NCI-H1417 (cell line): ENCODE measurements around the gene TAL1.
"Not testable (repeated sequence)": the region's sequence is repeated elsewhere in the genome, so short reads cannot be mapped to it uniquely, and the experiment has no call there.

Source experiments
- DNase-seq, 3 experiments: peaks; one replicate each; lab custom pipeline; 2025; lab: John Stamatoyannopoulos, UW

TAL1 gene

DNA sequence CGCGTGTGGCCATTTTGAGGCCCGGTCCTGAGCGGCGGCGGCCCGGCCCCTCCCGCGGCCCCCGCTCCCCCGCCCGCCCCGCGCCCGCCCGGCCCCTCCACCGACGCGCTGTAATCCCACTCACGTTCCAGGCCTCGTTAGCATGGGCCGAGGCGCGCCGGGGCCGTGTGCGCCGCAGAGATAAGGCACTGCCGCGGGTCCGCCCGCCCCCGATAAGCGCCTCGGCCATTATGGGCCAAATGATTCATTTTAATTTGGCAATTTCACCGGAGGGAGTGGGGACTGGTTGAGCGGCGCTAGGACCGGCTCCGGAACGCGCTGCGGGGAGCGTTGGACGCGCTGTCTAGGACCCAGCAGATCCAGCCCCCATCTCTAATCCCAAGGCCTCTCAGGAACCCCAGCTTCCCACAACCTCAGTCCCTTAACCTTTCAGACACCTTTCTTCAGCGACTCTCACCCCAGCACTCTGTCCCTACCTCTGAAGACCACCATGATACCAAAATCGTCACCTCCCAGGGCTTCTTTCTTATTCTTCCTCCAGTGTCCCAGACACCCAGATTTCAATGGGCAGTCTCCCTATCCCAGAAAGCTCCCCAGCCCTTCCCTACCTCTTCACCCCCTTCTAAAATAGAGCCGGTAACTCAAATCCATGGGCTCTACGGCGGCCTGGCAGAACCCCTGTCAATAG lies at the start of gene TAL1:
TAL1 (minus strand) TSS at position 39 of the 688 bp plus-strand sequence. CDS start 6,337 bp downstream, outside the sequence.
- no peak for DNase-seq

GRCh38 chr1:47280142-47280541 lies 48.1 kb upstream of the TAL1 start:
- no peak for DNase-seq

DNA sequence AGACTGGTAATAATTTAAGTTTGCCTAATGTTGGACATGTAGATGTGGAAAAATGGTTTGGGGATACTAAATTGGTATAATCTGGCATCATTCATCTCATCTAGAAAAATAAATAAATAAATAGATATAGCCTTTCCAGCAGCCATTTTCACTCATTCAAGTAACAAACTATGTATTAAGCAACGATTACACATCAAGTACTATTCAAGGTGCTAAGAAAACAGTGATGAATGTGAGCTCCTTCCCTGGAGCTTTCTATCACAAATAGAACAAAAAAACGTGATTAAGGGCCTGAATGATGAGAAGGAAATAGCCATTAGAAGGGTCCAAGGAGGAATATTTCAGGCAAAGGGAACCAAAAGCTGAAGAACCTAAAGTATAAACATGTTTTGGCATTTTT lies 44.8 kb upstream of the TAL1 start:
- no peak for DNase-seq

- not testable (repeated sequence) for DNase-seq
Observed at GRCh38 chr1:47275811-47276210, 43.8 kb upstream of the TAL1 start.

DNA sequence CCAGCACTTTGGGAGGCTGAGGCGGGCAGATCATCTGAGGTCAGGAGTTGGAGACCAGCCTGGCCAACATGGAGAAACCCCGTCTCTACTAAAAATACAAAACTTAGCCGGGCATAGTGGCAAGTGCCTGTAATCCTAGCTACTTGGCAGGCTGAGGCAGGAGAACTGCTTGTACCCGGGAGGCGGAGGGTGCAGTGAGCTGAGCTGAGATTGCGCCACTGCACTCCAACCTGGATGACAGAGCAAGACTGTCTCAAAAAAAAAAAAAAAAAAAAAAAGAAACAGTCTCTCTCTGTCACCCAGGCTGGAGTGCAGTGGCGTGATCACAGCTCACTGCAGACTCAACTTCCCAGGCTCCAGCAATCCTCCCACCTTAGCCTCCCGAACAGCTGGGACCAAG lies 33.5 kb upstream of the TAL1 start:
- DNase-seq: not testable (repeated sequence)

DNA sequence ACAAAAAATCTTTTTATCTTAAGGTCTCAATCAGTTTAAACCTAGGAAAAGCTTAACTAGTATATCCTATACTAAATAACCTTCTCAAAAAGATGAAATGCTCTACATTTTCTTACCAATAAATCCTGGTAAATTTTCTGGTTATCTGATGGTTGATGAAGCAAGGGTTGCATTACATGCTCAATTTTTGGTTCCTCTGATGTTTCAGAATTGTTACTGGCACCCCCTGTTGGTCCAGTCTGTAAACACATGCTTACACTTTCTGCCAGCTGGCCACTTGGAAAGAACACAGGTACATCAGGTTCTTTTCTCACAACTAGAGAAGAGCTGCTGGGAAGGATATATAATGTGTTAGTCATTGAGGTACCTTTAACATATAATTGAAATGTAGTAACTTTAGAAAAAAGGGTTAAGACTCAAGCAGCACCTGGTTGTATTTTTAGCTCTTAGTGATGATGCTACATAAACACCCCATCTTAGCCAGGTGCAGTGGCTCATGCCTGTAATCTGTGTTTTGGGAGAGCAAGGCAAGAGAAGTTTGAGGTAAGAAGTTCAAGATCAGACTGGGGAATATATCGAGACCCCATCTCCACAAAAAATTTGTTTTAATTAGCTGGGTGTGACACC lies 30.9 kb upstream of the TAL1 start:
- peak; percentile 10 to 66 (median 12) for DNase-seq

DNA sequence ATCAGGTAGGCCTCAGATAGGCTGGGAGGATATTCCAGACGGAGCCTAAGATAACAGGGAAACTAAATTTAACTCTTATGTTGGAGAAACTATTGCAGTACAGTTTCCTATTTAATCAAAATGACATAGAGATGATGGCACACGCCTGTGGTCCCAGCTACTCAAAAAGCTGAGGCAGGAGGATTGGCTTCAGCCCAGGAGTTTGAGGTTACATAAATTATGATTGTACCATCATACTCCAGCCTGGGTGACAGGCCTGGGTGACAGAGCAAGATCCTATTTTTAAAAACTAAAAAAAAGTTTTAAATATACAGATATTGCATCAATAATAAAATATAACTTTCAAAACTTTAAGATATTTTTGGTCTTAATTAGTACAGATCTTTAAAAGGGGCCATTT lies 25.2 kb upstream of the TAL1 start:
- no peak for DNase-seq

GRCh38 chr1:47252795-47253194 lies 20.8 kb upstream of the TAL1 start:
- no peak for DNase-seq

- no peak for DNase-seq
Observed at GRCh38 chr1:47252369-47252768, 20.3 kb upstream of the TAL1 start.

- DNase-seq: no peak
Observed at GRCh38 chr1:47249755-47250154, 17.7 kb upstream of the TAL1 start.

GRCh38 chr1:47244339-47244862 lies 12.4 kb upstream of the TAL1 start:
- DNase-seq: no peak

DNA sequence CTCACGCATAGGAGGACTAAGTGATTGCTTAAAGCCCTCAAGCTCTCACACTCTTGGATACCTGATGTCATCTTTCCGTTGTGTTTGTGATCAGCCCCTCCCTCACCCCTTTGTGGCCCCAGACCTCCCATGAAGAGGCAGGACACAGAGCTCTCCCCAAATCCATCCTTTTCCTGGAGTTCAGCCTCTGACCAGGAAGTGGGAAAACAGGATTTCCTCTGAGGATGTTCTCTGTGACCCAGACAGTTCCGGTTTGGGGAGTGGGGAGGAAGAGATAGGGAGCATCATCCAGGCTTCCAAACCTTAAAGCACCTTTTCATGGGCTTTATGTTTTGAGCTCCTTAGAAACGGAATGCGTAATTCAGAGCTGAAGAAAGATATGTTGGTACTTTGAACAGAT lies 11.9 kb upstream of the TAL1 start:
- DNase-seq: no peak

DNA sequence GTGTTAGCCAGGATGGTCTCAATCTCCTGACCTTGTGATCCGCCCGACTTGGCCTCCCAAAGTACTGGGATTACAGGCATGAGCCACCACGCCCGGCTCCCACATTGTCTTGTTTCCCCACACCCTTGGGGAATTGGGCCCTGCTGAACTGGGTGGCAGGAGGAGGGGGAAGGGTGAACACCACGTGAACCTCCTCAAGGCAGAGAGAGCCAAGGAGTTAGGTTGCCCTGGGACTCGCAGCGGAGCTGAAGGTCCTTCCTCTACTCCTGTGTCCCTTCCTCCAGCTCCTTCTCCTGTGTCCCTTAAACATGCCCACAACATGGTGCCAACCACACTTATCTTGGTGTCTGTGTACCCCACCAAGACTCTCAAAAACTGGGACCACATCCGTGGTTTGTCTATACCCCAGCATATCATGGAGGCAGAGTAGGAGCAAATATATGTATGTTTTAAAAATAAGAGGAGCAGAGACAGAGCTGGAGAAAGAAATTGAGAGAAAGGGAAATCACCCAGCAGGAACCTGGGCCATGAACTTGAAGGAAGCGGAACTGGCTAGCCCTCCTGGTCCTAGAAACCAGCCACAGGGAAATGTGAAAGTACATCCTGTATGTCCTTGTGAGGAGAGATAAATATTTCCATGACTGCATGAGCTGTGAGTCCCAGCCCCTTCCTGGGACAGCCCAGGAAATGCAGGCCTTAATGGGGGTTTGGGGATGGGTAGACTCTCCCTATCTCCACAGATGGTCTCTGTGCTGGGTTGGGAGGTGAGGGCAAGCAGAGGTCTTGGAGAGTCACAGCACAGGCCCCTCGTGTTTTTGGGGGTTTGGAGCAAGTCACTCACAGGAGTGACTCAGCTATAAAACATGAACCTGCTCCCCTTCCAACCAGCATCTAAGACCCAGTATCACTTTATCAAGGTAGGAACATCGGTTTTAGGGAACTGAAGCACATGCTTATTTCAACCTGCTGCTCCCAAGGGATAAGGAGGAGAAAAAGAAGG lies 9.4 kb upstream of the TAL1 start:
- no peak for DNase-seq

DNA sequence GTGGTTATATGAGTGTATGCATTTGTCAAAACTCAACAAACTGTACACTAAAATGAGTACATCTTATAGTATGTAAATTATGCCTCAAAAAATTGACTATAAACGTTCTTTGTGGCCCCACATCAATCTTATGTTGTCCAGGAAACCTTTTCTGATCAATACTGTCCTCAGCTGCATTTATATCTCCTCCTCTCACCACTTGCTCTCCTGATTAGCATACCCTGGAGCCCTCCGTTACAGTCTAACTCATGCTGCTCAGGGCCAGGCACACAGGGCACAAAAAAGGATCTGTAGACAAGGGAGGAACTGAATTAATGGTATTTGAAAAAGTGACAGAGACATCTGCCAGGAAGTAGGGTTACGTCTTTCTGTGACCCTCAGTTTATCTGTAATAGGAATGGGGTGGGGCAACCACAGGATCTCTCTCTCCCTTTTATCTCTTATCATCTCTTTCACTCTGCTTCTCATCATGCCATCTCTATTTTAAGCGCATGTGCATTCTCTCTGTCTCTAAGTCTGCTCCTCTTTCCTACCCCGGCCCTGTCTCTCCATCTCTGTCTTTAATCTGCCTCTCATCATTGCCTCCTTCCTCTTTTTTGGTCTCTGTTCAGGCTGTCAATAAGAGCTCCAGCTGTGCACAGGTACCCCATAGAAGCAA lies 7.0 kb upstream of the TAL1 start:
- no peak for DNase-seq

DNA sequence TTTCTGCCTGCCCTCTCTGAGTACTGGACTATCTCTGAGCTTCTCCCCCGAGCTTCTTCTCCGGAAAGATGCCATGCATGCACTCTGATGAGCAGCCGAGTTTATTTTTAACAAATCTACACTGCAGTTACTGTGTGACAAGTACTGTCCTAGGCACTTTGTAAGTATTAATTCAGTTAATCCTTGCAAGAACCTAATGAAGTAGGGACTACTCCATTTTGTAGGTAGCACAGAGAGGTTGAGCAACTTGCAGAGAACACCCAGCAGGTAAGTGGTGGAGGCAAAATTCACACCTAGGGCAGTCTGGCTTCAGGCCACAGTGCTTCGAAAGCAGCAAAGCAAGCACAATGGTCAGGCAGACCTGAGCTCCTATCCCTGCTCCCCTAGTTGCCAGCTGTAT lies 3.8 kb upstream of the TAL1 start:
- no peak for DNase-seq

GRCh38 chr1:47235241-47235681 lies 3.2 kb upstream of the TAL1 start:
- no peak for DNase-seq

- DNase-seq: no peak
Observed at GRCh38 chr1:47233186-47233585, 1.2 kb upstream of the TAL1 start.

DNA sequence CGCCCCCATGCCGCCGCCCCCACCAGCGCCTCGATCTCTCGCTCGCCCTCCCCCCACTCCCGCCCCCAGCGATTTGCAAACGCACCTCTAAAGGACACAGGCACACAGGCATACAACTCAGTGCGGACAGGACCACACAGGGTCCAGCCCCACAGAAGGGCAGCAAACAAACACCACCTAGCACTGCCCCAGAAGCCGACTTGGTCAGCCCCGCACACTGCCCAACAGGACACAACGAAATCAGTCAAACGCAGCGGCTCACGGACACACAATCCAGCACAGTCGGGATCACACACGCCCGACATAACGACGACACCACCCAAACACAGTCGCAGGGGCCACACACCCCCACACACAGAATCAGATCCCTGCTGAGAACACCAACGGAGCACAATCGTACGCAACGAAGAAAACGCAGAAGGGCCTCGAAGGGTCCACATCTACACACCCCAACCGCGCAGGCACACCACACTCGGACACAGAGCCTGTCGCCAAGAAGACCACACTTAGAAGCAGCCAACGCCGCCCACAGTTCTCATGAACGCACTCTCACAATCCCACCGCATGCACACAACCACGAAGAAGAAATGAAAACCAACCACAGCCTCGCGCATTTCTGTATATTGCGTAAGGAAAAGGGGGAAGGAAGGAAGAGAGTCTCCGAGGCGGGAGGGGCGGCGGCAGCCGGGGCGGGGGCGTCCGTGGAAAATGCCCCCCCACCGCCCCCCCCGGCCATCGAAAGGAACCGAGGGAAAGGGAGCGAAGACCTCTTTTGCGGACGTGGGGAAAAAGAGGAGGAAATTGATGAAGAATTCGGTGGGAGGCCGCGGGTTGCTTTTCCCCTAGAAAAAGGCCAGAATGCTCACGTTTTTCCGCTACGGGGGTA lies 481 bp downstream of the TAL1 start:
- DNase-seq: no peak

- no peak for DNase-seq
Observed at GRCh38 chr1:47230692-47231300, 1.2 kb downstream of the TAL1 start.
